Thyroid gland (tissue), 4 donors: ENCODE results near the gene SPTB. TPM values are rescaled to one million over a fixed set of nuclear protein-coding genes. Genes with fewer than 3 reads are reported as not detected.

Experiments
- DNase-seq, 2 donors: peaks; one replicate each; pipeline ENCODE4 v3.0.0-alpha.2; 2019
- H3K27ac ChIP-seq, 3 donors: fragments of 200-600 bp; sonication (generic); 1 replicate in 2 of 3; 2 replicates in 1 of 3; pipeline ENCODE4 v1.5.1; 2016 to 2019; ENCODE audit warnings: mild to moderate bottlenecking in 1 of 3, moderate library complexity in 1 of 3
- H3K27me3 ChIP-seq: fragments of 200-600 bp; sonication (generic); one replicate; pipeline ENCODE4 v1.5.1; 2019
- H3K36me3 ChIP-seq, 2 donors: fragments of 200-600 bp; sonication (generic); one replicate each; pipeline ENCODE4 v1.5.1; 2016 to 2019
- H3K4me1 ChIP-seq, 2 donors: fragments of 200-600 bp; sonication (generic); one replicate each; pipeline ENCODE4 v1.5.1; 2017 to 2019
- H3K4me3 ChIP-seq, 3 donors: fragments of 200-600 bp; sonication (generic); replicated peaks in 1 of 3; 1 replicate in 2 of 3; 2 replicates in 1 of 3; pipeline ENCODE4 v1.5.1; 2016; ENCODE audit warnings: mild to moderate bottlenecking in 1 of 3
- H3K9me3 ChIP-seq: fragments of 200-600 bp; sonication (generic); one replicate; pipeline ENCODE4 v1.5.1; 2017
- CTCF ChIP-seq, 6 experiments: fragments of 200-600 bp in 3 of 6; fragments of 450-650 bp in 3 of 6; sonication (generic) in 3 of 6; IDR thresholded peaks; one replicate each; pipeline ENCODE4 v1.5.1; 2016 to 2019; ENCODE audit warnings: antibody characterized with exemption in 6 of 6, mild to moderate bottlenecking in 2 of 6, inconsistent platforms in 1 of 6, moderate library complexity in 1 of 6
- POLR2A ChIP-seq, 2 donors: fragments of 450-650 bp; IDR thresholded peaks; one replicate each; pipeline ENCODE4 v1.6.1; 2017; ENCODE audit warnings: antibody characterized with exemption in 2 of 2, mild to moderate bottlenecking in 2 of 2, moderate library complexity in 1 of 2
- WGBS, 2 donors: methylation state at CpG; one replicate each; pipeline ENCODE4 v1.1.5; 2017; 5-methylcytosine and 5-hydroxymethylcytosine counted together
- intact Hi-C: fragments of 100-400 bp; cut with DNase I; formaldehyde crosslinking; loops from one replicate; pipeline ENCODE4 v1.15.1; 2023
- total RNA-seq, 4 donors: library from RNA; depleted of rRNA; stranded (reverse); fragments of >200 nt; gene quantifications; one replicate each; pipeline ENCODE4 v1.2.3, GENCODE V29; 2016

The SPTB gene
- total RNA-seq, 4 donors from 2014 or later = 0.33 to 1.9 (median 0.61) TPM

DNA sequence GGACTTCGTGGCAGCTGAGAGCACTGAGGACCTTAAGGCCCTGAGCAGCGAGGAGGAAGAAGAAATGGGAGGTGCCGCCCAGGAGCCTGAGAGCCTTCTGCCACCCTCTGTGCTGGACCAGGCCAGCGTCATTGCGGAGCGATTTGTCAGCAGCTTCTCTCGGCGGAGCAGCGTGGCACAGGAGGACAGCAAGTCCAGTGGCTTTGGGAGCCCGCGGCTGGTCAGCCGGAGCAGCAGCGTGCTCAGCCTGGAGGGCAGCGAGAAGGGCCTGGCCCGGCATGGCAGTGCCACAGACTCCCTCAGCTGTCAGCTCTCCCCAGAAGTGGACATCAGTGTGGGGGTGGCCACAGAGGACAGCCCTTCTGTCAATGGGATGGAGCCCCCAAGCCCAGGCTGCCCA lies 138.5 kb downstream of the SPTB start:
- Histone ChIP-seq H3K9me3 (no peaks in the 10 kb centered on the region), H3K36me3 (peaks cover 32 to 43% of the 10 kb centered on the region in 2 donors), H3K4me1 (peaks cover 38 to 45% of the 10 kb centered on the region in 2 donors), H3K4me3 (no peak overlapping the region), H3K27me3 (no peaks in the 10 kb centered on the region), H3K27ac (no peak overlapping the region)
- no peak for DNase-seq
- TF ChIP-seq POLR2A (IDR thresholded peaks at IDR 0.05) = no peak
- WGBS, 2 donors = 96 to 99% methylated on average over 13 to 15 of the region's 15 CpGs
- intact Hi-C loops = no loop called here

DNA sequence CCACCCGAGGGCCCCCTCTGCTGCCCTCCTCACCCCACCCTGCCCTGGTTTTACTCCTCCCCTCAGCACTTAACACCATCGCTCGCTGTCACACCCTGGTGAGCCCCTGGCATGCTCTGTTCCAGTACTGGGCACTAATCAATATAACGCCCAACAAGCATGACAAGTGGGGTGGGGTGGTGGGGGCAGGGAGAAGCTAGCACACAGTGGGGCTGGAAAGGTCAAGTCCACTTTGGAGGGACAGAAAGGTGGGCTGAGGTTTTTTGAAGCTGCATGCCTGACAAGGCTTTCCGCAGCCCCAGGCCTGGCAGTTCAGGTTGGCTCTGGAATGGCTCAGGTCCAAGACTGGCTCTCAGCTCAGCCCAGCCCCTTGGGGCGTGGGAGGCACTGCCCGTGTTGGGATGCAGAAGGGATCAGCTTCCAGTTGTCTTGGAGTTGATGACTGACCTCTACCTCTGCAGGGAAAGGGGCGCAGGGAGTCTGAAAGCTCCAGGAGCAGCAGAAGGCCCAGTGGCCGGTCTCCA lies 141.4 kb downstream of the SPTB start:
- Histone ChIP-seq H3K36me3 (peaks cover 29 to 34% of the 10 kb centered on the region in 2 donors), H3K4me3 (no peak overlapping the region), H3K27ac (peak overlapping the region; percentile 73 to 88 (median 83)), H3K9me3 (no peaks in the 10 kb centered on the region), H3K27me3 (no peaks in the 10 kb centered on the region), H3K4me1 (peaks cover 39 to 51% of the 10 kb centered on the region in 2 donors)
- intact Hi-C loops = no loop called here
- peak; percentile 83 for DNase-seq
- TF ChIP-seq POLR2A (IDR thresholded peaks at IDR 0.05) (no peak), CTCF (IDR thresholded peaks at IDR 0.05) (no peak)
- 41 to 62% methylated on average over 7 to 8 of the region's 9 CpGs for WGBS, 2 donors

DNA sequence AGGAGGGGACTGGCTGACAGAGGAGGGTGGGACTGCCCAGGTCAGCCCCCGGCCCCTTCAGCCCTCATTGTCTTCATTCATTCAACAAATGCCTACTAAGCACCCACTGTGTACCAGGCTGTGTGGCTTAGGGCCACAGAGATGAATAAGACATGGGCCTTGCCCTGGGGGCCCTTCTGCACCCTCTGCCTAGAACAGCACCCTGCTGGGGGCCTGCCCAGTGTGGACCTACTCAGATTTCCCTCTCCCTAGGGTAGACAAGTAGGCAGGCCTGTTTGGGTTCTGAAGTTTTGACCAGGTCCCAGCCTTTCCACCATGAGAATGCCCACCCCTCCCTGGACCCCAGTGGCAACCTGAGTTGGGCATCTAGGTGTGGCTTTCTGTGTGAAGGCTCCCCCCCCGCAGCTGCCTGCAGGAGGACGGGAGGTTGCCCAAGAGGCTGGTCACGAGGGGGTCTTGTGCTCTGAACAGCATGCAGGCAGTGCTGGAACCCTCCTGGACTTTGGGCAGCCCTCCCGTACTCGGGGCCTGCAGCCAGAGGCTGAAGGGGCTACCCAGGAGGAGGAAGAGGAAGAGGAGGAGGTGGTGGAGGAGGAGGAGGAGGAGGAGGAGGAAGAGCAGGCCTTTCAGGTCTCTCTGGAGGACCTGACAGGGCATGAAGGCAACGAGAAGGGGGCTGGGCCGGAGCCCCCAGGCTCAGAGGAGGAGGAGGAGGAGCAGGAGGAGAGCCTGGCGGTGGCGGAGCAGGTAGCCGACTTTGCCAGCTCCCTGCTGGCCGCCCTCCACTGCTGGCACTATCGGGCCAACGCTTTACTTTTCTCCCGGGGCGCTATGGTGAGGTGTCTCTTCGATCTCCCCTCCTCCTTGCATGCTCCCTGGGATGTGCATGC lies 142.1 kb downstream of the SPTB start:
- TF ChIP-seq POLR2A (IDR thresholded peaks at IDR 0.05) (no peak), CTCF (IDR thresholded peaks at IDR 0.05) (no peak)
- peak; percentile 74 to 80 for DNase-seq
- intact Hi-C loops = no loop called here
- Histone ChIP-seq H3K27ac (peak overlapping the region; percentile 73 to 88 (median 83)), H3K9me3 (no peaks in the 10 kb centered on the region), H3K36me3 (peaks cover 26 to 29% of the 10 kb centered on the region in 2 donors), H3K27me3 (no peaks in the 10 kb centered on the region), H3K4me1 (peaks cover 39 to 51% of the 10 kb centered on the region in 2 donors), H3K4me3 (no peak overlapping the region)
- 44 to 47% methylated on average over 15 to 17 of the region's 17 CpGs for WGBS, 2 donors

- intact Hi-C loops = no loop called here
- no peak overlapping the region for H3K4me3 ChIP-seq
- peaks cover 39 to 51% of the 10 kb centered on the region in 2 donors for H3K4me1 ChIP-seq
- H3K9me3 ChIP-seq = no peaks in the 10 kb centered on the region
- no peaks in the 10 kb centered on the region for H3K27me3 ChIP-seq
- WGBS, 2 donors = 60 to 67% methylated on average over 14 to 26 of the region's 28 CpGs
- peak; percentile 94 for DNase-seq
- H3K36me3 ChIP-seq = peaks cover 26 to 29% of the 10 kb centered on the region in 2 donors
- peak overlapping the region; percentile 73 to 88 (median 83) for H3K27ac ChIP-seq
- TF ChIP-seq CTCF (IDR thresholded peaks at IDR 0.05) = peak in 4 of 6 experiments; percentile 11 to 38 (median 22)
- TF ChIP-seq POLR2A (IDR thresholded peaks at IDR 0.05) = peak in 1 of 2 donors; percentile 41
These were observed 143.2 kb downstream of the SPTB start for GRCh38 chr14:64736271-64737169.

DNA sequence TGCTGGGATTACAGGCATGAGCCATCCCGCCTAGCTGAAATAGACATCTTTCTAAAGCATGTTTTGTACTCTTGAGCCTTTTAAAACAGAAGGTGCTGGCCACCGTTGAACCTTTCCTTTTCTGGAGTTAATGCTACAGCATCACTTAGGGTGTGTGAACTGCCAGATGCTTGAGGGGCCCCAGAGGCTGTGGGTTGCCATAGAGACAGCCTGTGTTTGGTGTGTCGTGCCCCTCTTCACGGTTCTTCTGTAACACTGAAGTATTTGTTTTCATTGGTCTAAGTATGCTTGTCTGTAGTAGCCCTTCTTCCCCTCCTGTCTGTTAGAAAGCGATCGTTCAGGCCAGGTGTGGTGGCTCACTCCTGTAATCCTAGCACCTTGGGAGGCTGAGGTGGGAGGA lies 144.7 kb downstream of the SPTB start:
- intact Hi-C loops = no loop called here
- no peaks in the 10 kb centered on the region for H3K27me3 ChIP-seq
- peak; percentile 50 to 62 for DNase-seq
- H3K4me3 ChIP-seq = no peak overlapping the region
- TF ChIP-seq POLR2A (IDR thresholded peaks at IDR 0.05) = no peak
- no peak for TF ChIP-seq CTCF (IDR thresholded peaks at IDR 0.05)
- H3K27ac ChIP-seq = peak overlapping the region; percentile 37 to 83 (median 74)
- H3K36me3 ChIP-seq = peaks cover 26 to 27% of the 10 kb centered on the region in 2 donors
- H3K9me3 ChIP-seq = no peaks in the 10 kb centered on the region
- peaks cover 39 to 51% of the 10 kb centered on the region in 2 donors for H3K4me1 ChIP-seq
- 24 to 39% methylated on average over 4 to 6 of the region's 6 CpGs for WGBS, 2 donors
